ENCODE results near the gene C10orf90. TPM values are rescaled to one million over a fixed set of nuclear protein-coding genes. Genes with fewer than 3 reads are reported as not detected.

Gene C10orf90
- total RNA-seq, 1 donor from 2014 or later, result not detected

DNA sequence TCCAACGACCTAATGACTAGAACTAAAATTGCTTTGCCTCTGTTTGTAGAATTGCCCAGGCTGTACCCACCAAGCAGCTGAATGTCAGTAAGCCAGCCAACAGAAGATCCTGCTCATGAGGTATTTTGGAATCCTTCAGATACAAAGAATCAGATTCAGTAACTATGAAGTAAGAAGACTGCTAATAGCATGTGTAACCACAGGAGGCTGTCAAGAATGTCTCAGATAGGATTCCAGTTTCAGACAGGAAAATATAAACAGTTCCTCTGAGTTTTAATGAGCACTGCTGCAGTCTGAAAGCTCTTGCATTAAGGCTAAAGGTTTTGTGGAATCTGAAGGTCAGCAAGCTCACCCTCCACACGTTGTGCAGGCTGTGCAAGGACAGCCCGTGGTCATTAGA is 169.6 kb downstream of the C10orf90 start:
- H3K27ac Mint-ChIP-seq, result no peak overlapping the region
- no peak overlapping the region for H3K4me3 Mint-ChIP-seq (ENCODE audit: low read depth)
- peaks cover 23% of the 10 kb centered on the region for H3K27me3 Mint-ChIP-seq
- no peaks in the 10 kb centered on the region for H3K9me3 Mint-ChIP-seq (ENCODE audit: low read depth)
- TF ChIP-seq, protein P1, sequence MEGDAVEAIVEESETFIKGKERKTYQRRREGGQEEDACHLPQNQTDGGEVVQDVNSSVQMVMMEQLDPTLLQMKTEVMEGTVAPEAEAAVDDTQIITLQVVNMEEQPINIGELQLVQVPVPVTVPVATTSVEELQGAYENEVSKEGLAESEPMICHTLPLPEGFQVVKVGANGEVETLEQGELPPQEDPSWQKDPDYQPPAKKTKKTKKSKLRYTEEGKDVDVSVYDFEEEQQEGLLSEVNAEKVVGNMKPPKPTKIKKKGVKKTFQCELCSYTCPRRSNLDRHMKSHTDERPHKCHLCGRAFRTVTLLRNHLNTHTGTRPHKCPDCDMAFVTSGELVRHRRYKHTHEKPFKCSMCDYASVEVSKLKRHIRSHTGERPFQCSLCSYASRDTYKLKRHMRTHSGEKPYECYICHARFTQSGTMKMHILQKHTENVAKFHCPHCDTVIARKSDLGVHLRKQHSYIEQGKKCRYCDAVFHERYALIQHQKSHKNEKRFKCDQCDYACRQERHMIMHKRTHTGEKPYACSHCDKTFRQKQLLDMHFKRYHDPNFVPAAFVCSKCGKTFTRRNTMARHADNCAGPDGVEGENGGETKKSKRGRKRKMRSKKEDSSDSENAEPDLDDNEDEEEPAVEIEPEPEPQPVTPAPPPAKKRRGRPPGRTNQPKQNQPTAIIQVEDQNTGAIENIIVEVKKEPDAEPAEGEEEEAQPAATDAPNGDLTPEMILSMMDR (IDR thresholded peaks at IDR 0.05; ENCODE audit: unreplicated experiment), result no peak
- no peaks in the 10 kb centered on the region for H3K36me3 Mint-ChIP-seq (ENCODE audit: insufficient read depth)
- no peaks in the 10 kb centered on the region for H3K4me1 Mint-ChIP-seq (ENCODE audit: low read depth)
- DNase-seq (ENCODE audit: low spot score, unreplicated experiment), result no peak

GRCh38 chr10:126500185-126500584 is 170.3 kb downstream of the C10orf90 start:
- Mint-ChIP-seq H3K4me3 (ENCODE audit: low read depth) (no peak overlapping the region), H3K4me1 (ENCODE audit: low read depth) (no peaks in the 10 kb centered on the region), H3K27ac (no peak overlapping the region), H3K36me3 (ENCODE audit: insufficient read depth) (no peaks in the 10 kb centered on the region), H3K9me3 (ENCODE audit: low read depth) (no peaks in the 10 kb centered on the region), H3K27me3 (peaks cover 22% of the 10 kb centered on the region)
- DNase-seq (ENCODE audit: low spot score, unreplicated experiment), result no peak
- TF ChIP-seq, protein P1 (IDR thresholded peaks at IDR 0.05; ENCODE audit: unreplicated experiment), result no peak

DNA sequence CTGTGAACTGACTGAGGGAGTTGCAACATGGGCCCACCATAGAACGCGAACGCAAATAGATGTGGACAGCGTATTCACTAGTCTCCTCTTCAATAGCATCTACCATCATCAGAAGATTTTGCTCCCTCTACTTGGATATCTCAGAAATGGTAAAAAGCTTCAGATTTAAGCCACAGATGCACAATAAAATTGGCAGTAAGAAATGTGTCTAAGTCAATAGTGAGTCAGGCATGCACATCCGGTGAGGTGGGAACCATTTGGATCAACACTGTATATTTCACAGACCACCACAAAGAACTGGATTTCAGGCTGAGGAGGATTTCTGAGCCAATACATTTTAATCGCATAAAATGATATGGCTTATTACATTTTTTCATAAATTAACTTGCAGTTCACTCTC is 170.7 kb downstream of the C10orf90 start:
- Mint-ChIP-seq H3K27ac (no peak overlapping the region), H3K9me3 (ENCODE audit: low read depth) (no peaks in the 10 kb centered on the region), H3K27me3 (peaks cover 22% of the 10 kb centered on the region), H3K36me3 (ENCODE audit: insufficient read depth) (no peaks in the 10 kb centered on the region), H3K4me1 (ENCODE audit: low read depth) (no peaks in the 10 kb centered on the region), H3K4me3 (ENCODE audit: low read depth) (no peak overlapping the region)
- TF ChIP-seq, protein P1 (IDR thresholded peaks at IDR 0.05; ENCODE audit: unreplicated experiment), result no peak
- DNase-seq (ENCODE audit: low spot score, unreplicated experiment), result no peak

DNA sequence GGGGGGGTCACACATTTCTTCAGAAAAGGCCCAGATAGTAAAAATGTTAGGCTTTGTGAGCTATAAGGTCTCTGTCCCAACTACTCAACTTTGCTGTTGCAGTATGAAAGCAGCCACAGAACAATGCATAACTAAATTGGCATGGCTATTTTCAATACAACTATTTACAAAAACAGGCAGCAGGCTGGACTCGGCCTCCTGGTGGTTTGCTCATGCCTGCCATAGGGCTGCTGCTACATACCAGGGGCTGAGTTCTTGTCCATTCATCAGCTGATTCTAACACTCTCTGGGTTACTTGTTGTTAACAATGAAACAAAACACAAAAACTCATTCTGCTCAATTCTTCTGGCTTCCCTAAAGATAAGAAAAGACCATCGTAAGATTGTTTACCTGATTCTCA is 172.8 kb downstream of the C10orf90 start:
- TF ChIP-seq, protein P1 (IDR thresholded peaks at IDR 0.05; ENCODE audit: unreplicated experiment), result no peak
- H3K4me3 Mint-ChIP-seq (ENCODE audit: low read depth), result no peak overlapping the region
- H3K27ac Mint-ChIP-seq, result no peak overlapping the region
- H3K9me3 Mint-ChIP-seq (ENCODE audit: low read depth), result no peaks in the 10 kb centered on the region
- H3K27me3 Mint-ChIP-seq, result peaks cover 15% of the 10 kb centered on the region
- H3K4me1 Mint-ChIP-seq (ENCODE audit: low read depth), result no peaks in the 10 kb centered on the region
- no peak for DNase-seq (ENCODE audit: low spot score, unreplicated experiment)
- H3K36me3 Mint-ChIP-seq (ENCODE audit: insufficient read depth), result no peaks in the 10 kb centered on the region

DNA sequence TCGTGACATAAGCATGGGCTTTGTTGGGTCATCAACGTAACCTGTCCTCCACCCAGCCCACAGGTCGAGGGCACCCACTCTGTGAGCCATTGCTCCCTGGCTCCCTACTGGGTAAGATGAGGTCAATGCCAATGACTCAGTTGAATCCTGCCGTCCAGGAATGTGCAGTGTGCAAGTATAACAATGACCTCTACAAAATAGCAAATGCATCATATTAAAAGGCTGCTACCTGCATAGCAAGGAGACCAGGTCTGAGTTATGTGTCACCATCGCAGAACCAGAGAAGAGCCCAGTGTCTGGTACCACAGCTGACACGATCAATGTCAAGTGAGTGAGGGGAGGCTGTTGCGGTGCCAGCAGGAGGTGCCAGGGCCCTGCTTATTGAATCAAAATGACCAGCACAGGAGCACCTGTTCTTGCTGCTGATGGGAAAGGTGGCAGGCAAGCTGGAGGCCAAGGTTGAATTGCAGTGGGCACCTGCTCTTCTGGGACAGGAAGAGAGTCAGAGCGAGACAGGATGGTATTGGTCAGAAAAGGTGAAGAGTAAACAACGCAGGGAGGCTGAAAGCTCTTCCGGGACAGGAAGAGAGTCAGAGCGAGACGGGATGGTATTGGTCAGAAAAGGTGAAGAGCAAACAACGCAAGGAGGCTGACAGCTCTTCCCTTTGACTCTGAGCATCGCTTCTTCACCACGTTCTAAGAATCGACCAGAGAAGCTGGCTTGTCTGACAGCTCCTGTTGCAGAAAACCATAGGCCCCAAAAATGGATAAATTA is 173.5 kb downstream of the C10orf90 start:
- H3K36me3 Mint-ChIP-seq (ENCODE audit: insufficient read depth), result no peaks in the 10 kb centered on the region

More for the DNA sequence above, 173.5 kb downstream of the C10orf90 start:
- Mint-ChIP-seq H3K4me1 (ENCODE audit: low read depth) (no peaks in the 10 kb centered on the region), H3K4me3 (ENCODE audit: low read depth) (no peak overlapping the region), H3K9me3 (ENCODE audit: low read depth) (no peaks in the 10 kb centered on the region), H3K27me3 (peaks cover 13% of the 10 kb centered on the region), H3K27ac (no peak overlapping the region)
- DNase-seq (ENCODE audit: low spot score, unreplicated experiment), result no peak
- TF ChIP-seq, protein P1 (IDR thresholded peaks at IDR 0.05; ENCODE audit: unreplicated experiment), result no peak
